ENCODE results near the gene GDNF. TPM values are rescaled to one million over a fixed set of nuclear protein-coding genes. Genes with fewer than 3 reads are reported as not detected.

Gene GDNF
- total and polyA plus RNA-seq, 9 donors = 0.23 to 6.3 (median 3.6) TPM

- no peak for DNase-seq
- no peaks in the 10 kb centered on the region for H3K4me1 ChIP-seq (ENCODE audit: insufficient read depth)
- H3K4me3 ChIP-seq = no peak overlapping the region
- WGBS, 3 donors = 61 to 71% (median 62%) methylated on average over 1 of the region's 1 CpG
- intact Hi-C loops (cut with DNase I) = no loop called here
- H3K9me3 ChIP-seq = no peaks in the 10 kb centered on the region
- TF ChIP-seq, protein P1, sequence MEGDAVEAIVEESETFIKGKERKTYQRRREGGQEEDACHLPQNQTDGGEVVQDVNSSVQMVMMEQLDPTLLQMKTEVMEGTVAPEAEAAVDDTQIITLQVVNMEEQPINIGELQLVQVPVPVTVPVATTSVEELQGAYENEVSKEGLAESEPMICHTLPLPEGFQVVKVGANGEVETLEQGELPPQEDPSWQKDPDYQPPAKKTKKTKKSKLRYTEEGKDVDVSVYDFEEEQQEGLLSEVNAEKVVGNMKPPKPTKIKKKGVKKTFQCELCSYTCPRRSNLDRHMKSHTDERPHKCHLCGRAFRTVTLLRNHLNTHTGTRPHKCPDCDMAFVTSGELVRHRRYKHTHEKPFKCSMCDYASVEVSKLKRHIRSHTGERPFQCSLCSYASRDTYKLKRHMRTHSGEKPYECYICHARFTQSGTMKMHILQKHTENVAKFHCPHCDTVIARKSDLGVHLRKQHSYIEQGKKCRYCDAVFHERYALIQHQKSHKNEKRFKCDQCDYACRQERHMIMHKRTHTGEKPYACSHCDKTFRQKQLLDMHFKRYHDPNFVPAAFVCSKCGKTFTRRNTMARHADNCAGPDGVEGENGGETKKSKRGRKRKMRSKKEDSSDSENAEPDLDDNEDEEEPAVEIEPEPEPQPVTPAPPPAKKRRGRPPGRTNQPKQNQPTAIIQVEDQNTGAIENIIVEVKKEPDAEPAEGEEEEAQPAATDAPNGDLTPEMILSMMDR (IDR thresholded peaks at IDR 0.05) = no peak
- TF ChIP-seq EP300 (IDR thresholded peaks at IDR 0.05) (no peak), POLR2A (IDR thresholded peaks at IDR 0.05) (no peak)
- H3K27me3 ChIP-seq = no peaks in the 10 kb centered on the region
- H3K27ac ChIP-seq = no peak overlapping the region
- H3K36me3 ChIP-seq = no peaks in the 10 kb centered on the region
Measured at GRCh38 chr5:37770786-37771185, 69.1 kb downstream of the GDNF start.

- intact Hi-C loops (cut with DNase I) = no loop called here
- 60 to 76% (median 63%) methylated on average over 1 of the region's 1 CpG for WGBS, 3 donors
- H3K27me3 ChIP-seq = no peaks in the 10 kb centered on the region
- H3K36me3 ChIP-seq = no peaks in the 10 kb centered on the region
- H3K9me3 ChIP-seq = no peaks in the 10 kb centered on the region
- no peak overlapping the region for H3K4me3 ChIP-seq
- DNase-seq = no peak
- no peak overlapping the region for H3K27ac ChIP-seq
- H3K4me1 ChIP-seq (ENCODE audit: insufficient read depth) = no peaks in the 10 kb centered on the region
- TF ChIP-seq, protein P1 (IDR thresholded peaks at IDR 0.05) = no peak
- TF ChIP-seq EP300 (IDR thresholded peaks at IDR 0.05) (no peak), POLR2A (IDR thresholded peaks at IDR 0.05) (no peak)
Measured at GRCh38 chr5:37769840-37770239, 70.0 kb downstream of the GDNF start.

- Histone ChIP-seq H3K27me3 (no peaks in the 10 kb centered on the region), H3K36me3 (no peaks in the 10 kb centered on the region), H3K4me3 (no peak overlapping the region), H3K27ac (no peak overlapping the region), H3K9me3 (no peaks in the 10 kb centered on the region), H3K4me1 (ENCODE audit: insufficient read depth) (no peaks in the 10 kb centered on the region)
- intact Hi-C loops (cut with DNase I) = no loop called here
- DNase-seq = no peak
- 79 to 84% (median 81%) methylated on average over 4 of the region's 4 CpGs for WGBS, 3 donors
- TF ChIP-seq, protein P1 (IDR thresholded peaks at IDR 0.05) = no peak
Measured at GRCh38 chr5:37769108-37769507, 70.7 kb downstream of the GDNF start.

DNA sequence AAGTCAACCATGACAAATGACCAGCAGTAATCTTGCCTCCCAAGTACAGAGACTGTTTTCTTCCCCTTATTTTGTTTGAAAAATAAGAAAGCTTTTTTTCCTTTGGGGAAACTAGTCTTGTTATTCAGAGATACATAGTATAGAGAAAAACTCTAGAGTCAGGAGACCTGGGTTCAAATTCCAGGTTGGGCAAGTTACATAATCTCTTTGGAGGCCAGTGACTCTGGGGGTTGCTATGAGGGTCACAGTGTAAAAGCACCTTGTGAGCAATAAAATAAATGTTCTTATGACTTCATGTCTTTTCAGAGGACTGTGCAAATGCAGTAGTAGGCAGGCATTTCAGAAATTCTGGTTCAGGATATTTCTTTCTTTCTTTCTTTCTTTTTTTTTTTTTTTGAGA, 71.5 kb downstream of the GDNF start:
- Histone ChIP-seq H3K27ac (no peak overlapping the region), H3K9me3 (no peaks in the 10 kb centered on the region), H3K4me3 (no peak overlapping the region), H3K27me3 (no peaks in the 10 kb centered on the region), H3K4me1 (ENCODE audit: insufficient read depth) (no peaks in the 10 kb centered on the region), H3K36me3 (no peaks in the 10 kb centered on the region)
- intact Hi-C loops (cut with DNase I) = no loop called here
- DNase-seq = no peak
- TF ChIP-seq EP300 (IDR thresholded peaks at IDR 0.05) (no peak), POLR2A (IDR thresholded peaks at IDR 0.05) (no peak)
- TF ChIP-seq, protein P1 (IDR thresholded peaks at IDR 0.05) = no peak

- TF ChIP-seq POLR2A (IDR thresholded peaks at IDR 0.05) = no peak
- no peak for TF ChIP-seq EP300 (IDR thresholded peaks at IDR 0.05)
- TF ChIP-seq, protein P1 (IDR thresholded peaks at IDR 0.05) = no peak
- 72 to 83% (median 73%) methylated on average over 4 of the region's 4 CpGs for WGBS, 3 donors
- DNase-seq = no peak
- Histone ChIP-seq H3K27ac (no peak overlapping the region), H3K4me3 (no peak overlapping the region), H3K36me3 (no peaks in the 10 kb centered on the region), H3K27me3 (no peaks in the 10 kb centered on the region), H3K9me3 (no peaks in the 10 kb centered on the region), H3K4me1 (ENCODE audit: insufficient read depth) (no peaks in the 10 kb centered on the region)
- intact Hi-C loops (cut with DNase I) = no loop called here
Measured at GRCh38 chr5:37767961-37768360, 71.9 kb downstream of the GDNF start.

All from ovary (tissue), 9 donors.